ENCODE measurements around the gene SLC5A12. TPM values are rescaled to one million over a fixed set of nuclear protein-coding genes. Genes with fewer than 3 reads are reported as not detected.

The SLC5A12 gene
- total RNA-seq, 4 donors from 2014 or later: not detected

DNA sequence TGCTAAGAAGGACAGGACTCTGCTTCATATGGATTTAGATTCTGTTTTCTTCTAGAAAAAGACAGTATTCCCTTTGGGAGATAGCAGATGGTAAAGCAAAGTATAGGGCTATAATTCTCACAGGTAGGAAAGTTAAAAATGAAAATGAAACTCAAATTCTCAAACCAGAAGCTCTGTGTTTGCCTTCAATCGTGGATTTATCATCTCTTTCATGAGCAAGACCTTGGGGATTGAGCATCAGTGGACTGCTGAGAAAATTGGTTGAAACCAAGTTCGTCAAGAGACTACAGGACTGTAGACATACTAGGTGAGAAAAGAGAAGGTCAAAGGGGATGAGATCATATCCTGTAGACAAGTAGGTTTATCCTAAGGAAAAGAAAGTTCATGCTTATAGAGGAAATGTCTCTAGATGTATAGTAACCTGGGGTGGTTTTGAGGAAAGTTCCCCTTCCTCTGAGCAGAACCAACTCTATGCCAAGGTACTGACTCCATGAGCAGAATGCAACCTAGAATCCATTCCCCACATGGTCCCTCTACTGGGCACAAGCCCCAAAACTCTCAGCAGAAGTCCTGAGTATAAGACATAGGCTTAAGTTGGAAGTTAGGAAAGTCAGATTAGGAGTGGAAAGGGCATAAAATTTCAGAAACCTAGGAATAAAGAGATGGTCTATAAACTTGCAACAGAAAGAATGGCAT lies 46.5 kb downstream of the SLC5A12 start:
- no peaks in the 10 kb centered on the region for H3K9me3 ChIP-seq
- no peaks in the 10 kb centered on the region for H3K4me1 ChIP-seq
- no peaks in the 10 kb centered on the region for H3K27me3 ChIP-seq
- TF ChIP-seq EP300 (IDR thresholded peaks at IDR 0.05): no peak
- TF ChIP-seq POLR2A (IDR thresholded peaks at IDR 0.05): no peak
- TF ChIP-seq POLR2AphosphoS5 (IDR thresholded peaks at IDR 0.05): no peak
- TF ChIP-seq, protein P1, sequence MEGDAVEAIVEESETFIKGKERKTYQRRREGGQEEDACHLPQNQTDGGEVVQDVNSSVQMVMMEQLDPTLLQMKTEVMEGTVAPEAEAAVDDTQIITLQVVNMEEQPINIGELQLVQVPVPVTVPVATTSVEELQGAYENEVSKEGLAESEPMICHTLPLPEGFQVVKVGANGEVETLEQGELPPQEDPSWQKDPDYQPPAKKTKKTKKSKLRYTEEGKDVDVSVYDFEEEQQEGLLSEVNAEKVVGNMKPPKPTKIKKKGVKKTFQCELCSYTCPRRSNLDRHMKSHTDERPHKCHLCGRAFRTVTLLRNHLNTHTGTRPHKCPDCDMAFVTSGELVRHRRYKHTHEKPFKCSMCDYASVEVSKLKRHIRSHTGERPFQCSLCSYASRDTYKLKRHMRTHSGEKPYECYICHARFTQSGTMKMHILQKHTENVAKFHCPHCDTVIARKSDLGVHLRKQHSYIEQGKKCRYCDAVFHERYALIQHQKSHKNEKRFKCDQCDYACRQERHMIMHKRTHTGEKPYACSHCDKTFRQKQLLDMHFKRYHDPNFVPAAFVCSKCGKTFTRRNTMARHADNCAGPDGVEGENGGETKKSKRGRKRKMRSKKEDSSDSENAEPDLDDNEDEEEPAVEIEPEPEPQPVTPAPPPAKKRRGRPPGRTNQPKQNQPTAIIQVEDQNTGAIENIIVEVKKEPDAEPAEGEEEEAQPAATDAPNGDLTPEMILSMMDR (IDR thresholded peaks at IDR 0.05): no peak
- no peak overlapping the region for H3K27ac ChIP-seq
- no peak for ATAC-seq
- 79 to 100% methylated on average over 2 of the region's 2 CpGs for WGBS, 2 donors (ENCODE audit: low coverage in 1 of 2)
- H3K4me3 ChIP-seq: no peak overlapping the region
- no peaks in the 10 kb centered on the region for H3K36me3 ChIP-seq

DNA sequence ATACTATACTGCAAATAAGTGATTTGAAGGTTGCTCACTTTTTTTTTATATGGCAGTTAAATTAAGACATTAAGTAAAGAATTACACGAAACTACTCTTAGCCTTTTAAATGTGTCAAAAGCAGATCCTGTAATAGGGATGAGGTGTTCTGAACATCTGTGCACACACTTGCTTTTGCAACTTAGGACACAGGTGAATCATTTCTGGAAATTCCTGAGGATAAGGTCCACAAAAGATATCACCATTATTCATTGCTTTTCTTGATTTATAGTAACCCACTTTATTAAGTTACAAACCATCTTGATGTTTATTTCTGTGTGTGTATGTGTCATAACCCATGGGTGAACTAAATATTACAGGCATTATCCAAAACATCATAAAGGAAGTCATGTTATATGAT lies 55.9 kb downstream of the SLC5A12 start:
- Histone ChIP-seq H3K9me3 (no peaks in the 10 kb centered on the region), H3K27ac (no peak overlapping the region), H3K4me3 (no peak overlapping the region), H3K27me3 (no peaks in the 10 kb centered on the region), H3K4me1 (no peaks in the 10 kb centered on the region), H3K36me3 (no peaks in the 10 kb centered on the region)
- WGBS, 2 donors (ENCODE audit: low coverage in 1 of 2): 64 to 71% methylated on average over 1 of the region's 1 CpG
- TF ChIP-seq POLR2AphosphoS5 (IDR thresholded peaks at IDR 0.05): no peak
- no peak for TF ChIP-seq EP300 (IDR thresholded peaks at IDR 0.05)
- TF ChIP-seq, protein P1 (IDR thresholded peaks at IDR 0.05): no peak
- TF ChIP-seq POLR2A (IDR thresholded peaks at IDR 0.05): no peak
- no peak for ATAC-seq

DNA sequence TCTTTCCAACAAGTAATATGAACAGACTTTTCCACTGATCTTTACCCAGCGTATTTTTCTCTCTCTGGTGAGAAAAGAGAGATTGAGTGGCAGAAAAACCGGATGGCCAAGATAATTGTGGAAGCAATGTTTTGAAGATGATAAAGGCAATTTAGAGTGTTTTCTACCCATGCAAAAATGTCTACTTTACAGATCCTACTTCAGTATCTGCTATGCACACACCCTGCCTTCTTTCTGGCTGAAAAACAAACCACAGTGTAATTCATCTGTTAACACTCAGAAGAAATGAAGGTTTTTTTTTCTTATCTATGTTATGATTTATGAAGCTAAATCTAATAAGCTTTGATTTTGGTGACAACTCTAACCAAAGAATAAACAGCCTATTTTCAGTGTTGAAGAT lies 56.8 kb downstream of the SLC5A12 start:
- no peak for ATAC-seq
- no peak for TF ChIP-seq POLR2AphosphoS5 (IDR thresholded peaks at IDR 0.05)
- TF ChIP-seq POLR2A (IDR thresholded peaks at IDR 0.05): no peak
- no peak for TF ChIP-seq EP300 (IDR thresholded peaks at IDR 0.05)
- TF ChIP-seq, protein P1 (IDR thresholded peaks at IDR 0.05): no peak
- Histone ChIP-seq H3K4me1 (no peaks in the 10 kb centered on the region), H3K27me3 (no peaks in the 10 kb centered on the region), H3K4me3 (no peak overlapping the region), H3K36me3 (no peaks in the 10 kb centered on the region), H3K27ac (no peak overlapping the region), H3K9me3 (no peaks in the 10 kb centered on the region)
- WGBS, 2 donors (ENCODE audit: low coverage in 1 of 2): 58 to 83% methylated on average over 2 of the region's 2 CpGs

DNA sequence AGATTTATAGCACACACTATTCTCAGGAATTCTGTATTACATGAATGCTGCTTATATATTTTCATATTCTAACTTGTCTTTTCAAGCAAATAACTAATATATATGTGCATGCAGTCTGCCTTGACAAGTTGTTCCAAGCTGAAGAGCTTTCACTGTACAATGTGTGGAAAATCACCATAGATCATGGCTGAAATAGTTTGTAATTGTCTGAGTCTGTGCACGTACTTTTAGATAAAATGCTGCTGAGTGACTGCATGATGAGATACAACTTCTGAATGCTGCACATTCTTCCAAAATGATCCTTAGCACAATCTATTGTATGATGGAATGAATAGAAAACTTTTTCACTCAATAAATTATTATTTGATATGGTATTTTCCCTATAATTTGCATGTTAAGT lies 58.9 kb downstream of the SLC5A12 start:
- no peaks in the 10 kb centered on the region for H3K36me3 ChIP-seq
- no peak overlapping the region for H3K4me3 ChIP-seq
- TF ChIP-seq EP300 (IDR thresholded peaks at IDR 0.05) (no peak), POLR2AphosphoS5 (IDR thresholded peaks at IDR 0.05) (no peak), POLR2A (IDR thresholded peaks at IDR 0.05) (no peak)
- TF ChIP-seq, protein P1 (IDR thresholded peaks at IDR 0.05): no peak
- H3K9me3 ChIP-seq: no peaks in the 10 kb centered on the region
- no peak overlapping the region for H3K27ac ChIP-seq
- ATAC-seq: no peak
- WGBS, 2 donors (ENCODE audit: low coverage in 1 of 2): 27 to 75% methylated on average over 1 of the region's 1 CpG
- no peaks in the 10 kb centered on the region for H3K4me1 ChIP-seq
- H3K27me3 ChIP-seq: no peaks in the 10 kb centered on the region

DNA sequence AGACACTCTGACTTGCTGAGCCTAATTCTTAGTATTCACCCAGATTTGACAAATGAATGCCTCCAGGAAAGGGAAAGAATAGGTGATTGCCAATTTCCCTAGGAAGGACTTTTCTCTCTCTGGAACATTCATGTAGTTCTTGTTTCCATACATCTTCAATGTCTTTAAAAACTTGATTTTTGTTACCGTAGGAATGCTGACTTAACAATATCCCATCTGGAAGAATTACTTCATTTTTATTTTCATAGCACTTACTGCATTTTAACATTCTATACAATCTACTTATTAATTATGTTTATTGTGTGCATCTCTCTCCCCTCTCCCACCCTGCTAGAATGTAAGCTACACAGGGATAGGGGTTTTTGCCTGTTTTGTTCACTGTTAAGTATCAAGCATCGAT lies 66.6 kb downstream of the SLC5A12 start:
- ATAC-seq: no peak
- H3K4me3 ChIP-seq: no peak overlapping the region
- 81 to 91% methylated on average over 2 of the region's 2 CpGs for WGBS, 2 donors (ENCODE audit: low coverage in 1 of 2)
- H3K4me1 ChIP-seq: no peaks in the 10 kb centered on the region
- no peaks in the 10 kb centered on the region for H3K36me3 ChIP-seq
- TF ChIP-seq POLR2AphosphoS5 (IDR thresholded peaks at IDR 0.05) (no peak), POLR2A (IDR thresholded peaks at IDR 0.05) (no peak), EP300 (IDR thresholded peaks at IDR 0.05) (no peak)
- TF ChIP-seq, protein P1 (IDR thresholded peaks at IDR 0.05): no peak
- H3K9me3 ChIP-seq: no peaks in the 10 kb centered on the region
- H3K27ac ChIP-seq: no peak overlapping the region
- H3K27me3 ChIP-seq: no peaks in the 10 kb centered on the region

Measured in gastroesophageal sphincter (tissue), 4 donors.